CD4-positive, alpha-beta T cell treated with Interferon alpha-2 for 1 hour (primary cell): ENCODE results near the gene MYH9.
"Not testable (repeated sequence)": the region's sequence is repeated elsewhere in the genome, so short reads cannot be mapped to it uniquely, and the experiment has no call there.

Source experiments
- DNase-seq, 2 donors: peaks; one replicate each; pipeline ENCODE4 v3.0.0-alpha.2; 2020 to 2022

Gene MYH9

DNA sequence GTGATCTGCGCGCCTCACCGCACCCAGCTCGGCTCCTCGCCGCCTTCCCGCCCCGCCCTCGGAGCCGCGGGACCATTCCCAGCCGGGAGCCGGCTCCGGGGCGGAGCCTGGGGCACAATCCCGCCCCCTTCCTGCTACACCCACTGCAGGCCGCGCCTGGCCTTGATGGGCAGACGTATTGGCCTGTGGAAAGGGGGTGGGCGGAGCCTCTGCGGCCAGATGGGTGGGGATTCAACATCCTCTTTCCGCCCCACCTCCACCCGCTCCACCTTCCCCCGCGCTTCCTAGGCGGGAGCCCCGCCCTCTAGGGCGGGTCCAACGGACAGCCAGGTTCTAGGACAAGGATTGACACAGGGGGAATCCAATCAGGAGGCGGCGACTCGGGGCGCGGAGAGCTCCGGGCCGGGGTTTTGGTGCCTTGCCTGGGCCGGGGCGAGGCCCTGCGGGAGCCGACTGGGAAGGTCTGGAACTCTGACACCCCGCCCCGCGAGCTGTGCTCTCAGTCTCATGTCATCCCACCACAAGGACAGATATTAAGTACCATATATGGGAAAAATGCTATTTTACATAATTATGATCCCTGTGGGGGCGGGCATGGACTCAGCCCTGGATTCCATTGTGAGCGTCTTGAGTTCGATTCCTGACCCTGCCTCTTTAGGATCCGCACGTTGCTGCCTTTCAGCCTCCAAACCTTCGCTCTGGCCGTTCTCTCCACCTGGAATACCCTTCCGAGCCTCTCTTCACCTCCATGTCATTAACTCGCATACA, at the start of gene MYH9:
MYH9 (minus strand) TSS at position 9 of the 768 bp plus-strand sequence. CDS start 38,731 bp downstream, outside the sequence.
- peak; percentile 99 to 100 for DNase-seq

DNA sequence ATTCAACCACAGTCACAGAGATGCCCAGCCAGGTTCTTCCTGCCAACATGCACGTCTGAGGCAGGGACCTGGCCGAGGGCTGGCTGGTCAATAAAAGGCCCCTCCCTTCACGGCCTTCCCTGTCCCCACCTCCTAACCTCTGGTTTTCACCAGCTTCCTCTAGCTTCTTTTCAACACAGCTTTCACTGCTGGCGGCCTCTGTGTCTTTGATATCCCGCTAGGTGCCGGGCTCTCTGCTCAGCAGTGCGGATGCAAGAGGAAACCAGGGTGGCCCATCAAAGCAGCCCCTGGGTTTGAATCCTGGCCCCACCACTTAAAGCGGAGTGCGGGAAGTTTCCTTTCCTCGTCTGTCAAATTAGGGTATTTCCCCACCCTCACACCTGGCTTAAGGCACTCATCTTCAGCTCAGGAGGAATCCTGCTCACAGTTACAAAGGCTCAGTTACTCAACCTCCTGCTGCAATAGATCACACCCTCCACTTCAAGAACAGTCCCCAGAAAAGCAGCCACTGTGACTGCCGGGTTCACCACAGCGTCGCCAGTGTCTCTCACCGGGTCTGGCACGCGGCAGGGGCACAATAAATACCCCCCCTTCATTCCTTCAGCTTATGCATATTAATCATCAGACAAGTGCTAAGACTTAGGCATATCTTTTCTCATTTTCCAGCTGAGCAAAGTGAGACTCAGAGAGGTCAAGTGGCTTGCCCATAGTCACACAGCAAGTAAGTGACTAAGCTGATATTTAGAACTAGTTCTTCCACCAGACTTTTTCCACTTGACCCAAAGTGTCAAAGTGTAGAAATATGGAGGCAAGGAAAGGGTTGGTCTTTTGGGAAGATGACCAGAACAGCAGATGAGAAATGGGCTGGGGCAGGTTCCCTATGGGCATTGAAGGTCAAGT, 48.0 kb upstream of the MYH9 start:
- DNase-seq: peak; percentile 79 to 85

DNA sequence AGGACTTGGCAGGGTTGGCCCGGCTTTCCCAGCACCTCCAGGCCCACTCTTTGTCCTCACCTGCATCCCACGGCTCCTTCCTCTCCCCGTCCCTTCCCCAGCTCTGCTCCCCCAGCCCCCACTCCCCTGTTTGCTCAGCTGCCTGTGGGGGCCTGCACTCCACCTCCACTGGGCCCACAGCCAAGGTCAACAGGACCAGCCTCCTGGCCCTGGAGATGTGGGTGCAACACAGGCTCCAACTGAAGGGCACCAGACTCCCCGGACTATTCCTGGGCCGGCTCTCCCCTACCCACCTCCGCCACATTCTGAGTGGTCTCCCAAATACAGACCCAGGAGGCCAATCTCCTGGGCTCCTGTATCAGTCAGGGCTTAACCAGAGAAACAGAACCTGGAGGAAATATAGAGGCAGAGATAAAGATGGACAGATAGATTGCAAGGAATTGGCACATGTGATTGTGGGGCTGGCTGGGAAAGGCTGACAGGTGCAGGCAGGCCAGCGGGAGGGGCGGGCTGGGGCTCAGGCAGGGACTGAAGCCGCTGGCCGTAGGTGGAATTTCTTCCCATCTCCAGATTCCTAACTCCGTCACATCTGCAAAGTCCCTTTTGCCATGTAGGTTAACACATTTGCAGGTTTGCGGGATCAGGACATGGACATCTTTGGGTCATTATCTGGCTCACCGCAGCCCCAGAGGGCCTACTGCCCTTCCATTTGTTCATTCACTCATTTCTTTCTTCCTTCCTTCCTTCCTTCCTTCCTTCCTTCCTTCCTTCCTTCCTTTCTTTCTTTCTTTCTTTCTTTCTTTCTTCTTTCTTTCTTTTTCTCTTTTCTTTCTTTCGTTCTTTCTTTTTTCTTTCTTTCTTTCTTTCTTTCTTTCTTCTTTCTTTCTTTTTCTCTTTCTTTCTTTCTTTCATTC, 45.8 kb upstream of the MYH9 start:
- DNase-seq: no peak

DNA sequence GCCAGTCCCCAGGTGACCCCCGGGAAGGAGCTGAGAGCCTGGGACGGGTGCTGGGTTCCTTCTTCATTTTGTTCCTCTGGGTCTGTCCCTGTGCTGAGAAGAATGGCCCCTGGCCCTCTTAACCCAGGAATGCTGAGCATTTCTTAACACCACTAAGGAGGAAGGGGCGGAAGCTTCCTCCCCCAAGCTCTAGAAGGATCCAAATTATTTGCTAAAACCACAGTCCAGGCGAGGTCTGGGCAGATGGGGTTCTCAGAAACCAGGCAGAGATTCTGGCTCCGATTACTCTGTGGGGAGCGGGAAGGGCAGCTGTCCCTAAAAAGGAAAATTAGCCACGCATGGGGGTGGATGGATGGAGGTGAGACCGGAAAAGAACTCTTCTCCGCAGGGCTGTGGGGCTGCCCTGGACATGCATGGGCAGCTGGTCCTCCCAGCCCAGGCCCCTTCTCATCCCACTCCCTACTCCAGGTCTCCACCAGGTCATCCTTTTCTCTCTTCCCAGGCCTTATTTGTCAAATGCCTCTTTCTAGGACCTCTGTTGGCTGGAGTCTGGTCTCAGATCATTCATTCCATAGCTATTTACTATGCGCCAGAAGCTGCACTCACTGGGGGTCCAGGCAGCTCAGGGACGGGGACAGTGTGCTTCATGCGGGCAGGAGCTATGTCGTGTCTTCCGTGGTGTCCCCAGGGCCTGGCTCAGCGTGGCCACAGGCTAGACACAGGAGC, 45.0 kb upstream of the MYH9 start:
- no peak for DNase-seq

DNA sequence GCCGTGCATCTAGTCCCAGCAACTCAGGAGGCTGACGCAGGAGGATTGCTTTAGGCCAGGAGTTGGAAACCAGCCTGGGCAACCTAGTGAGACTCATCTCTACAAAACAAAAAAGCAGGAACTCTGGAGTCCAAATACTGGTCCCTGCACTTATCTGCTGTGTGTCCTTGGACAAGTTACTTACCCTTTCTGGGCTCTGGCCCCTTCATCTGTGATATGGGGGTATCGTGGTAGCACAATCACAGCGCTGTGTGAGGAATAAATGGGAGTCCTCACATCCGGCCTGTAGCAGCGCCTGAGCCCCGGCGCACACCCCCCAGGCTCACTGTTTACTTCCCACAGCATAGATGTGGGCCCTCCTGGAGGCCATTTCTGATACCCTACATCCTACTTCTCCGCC, 44.2 kb upstream of the MYH9 start:
- no peak for DNase-seq

DNA sequence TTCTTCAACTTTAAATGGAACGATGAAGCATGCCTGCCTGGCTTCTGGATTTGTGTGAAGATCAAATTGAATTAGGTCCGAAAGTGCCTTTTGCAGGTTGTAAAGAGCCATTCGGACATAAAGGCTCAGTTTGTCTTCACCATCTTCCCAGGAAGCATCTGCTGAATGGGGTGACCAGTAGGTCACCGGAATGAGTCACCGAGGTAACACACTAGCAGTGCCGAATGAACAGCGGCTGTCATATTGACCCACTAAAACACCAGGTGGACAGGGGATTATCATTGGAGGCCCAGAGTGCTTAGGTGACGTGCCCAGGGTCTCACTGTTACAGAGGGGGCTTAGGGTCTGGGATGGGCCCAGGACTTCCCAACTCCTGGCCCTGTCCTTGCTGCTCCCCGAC, 43.1 kb upstream of the MYH9 start:
- DNase-seq: no peak

DNA sequence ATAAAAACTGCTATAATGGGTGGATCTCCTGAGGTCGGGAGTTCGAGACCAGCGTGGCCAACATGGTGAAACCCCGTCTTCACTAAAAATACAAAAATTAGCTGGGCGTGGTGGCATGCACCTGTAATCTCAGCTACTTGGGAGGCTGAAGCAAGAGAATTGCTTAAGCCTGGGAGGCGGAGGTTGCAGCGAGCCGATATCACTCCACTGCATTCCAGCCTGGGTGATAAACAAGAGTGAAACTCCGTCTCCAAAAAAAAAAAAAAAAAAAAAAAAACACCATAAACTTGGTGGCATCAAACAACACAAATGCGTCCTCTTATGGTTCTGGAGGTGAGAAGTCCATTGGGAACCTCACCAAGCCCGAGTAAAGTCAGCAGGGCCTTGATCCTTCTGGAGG, 40.2 kb upstream of the MYH9 start:
- DNase-seq: not testable (repeated sequence)

DNA sequence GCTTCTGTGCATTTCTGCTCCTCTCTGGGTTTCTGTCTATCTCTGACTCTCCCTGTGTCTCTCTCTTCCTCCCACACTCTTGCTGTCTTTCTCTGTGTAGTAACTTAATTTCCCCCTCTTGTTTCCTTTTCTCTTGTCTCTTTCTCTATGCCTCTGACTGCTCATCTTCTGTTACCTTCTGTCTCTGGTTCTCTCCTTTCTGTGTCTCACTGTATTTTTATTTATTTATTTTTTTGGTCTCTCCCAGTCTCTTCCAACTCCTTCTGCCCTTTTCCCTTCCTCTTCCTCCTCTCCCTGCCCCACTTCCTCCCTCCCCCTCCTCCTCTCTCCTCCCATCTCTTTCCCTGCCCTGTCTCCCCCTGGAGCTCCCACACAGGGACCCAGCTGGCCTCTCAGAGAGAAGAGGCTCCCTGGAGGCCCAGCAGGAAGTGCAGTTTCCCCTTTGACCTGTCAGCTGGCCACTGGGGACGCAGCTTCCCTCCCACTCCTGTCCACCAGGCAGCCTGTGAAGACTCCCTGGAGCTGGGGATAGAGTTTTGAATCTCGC, 38.3 kb upstream of the MYH9 start:
- peak in 1 of 2 donors; percentile 11 for DNase-seq

DNA sequence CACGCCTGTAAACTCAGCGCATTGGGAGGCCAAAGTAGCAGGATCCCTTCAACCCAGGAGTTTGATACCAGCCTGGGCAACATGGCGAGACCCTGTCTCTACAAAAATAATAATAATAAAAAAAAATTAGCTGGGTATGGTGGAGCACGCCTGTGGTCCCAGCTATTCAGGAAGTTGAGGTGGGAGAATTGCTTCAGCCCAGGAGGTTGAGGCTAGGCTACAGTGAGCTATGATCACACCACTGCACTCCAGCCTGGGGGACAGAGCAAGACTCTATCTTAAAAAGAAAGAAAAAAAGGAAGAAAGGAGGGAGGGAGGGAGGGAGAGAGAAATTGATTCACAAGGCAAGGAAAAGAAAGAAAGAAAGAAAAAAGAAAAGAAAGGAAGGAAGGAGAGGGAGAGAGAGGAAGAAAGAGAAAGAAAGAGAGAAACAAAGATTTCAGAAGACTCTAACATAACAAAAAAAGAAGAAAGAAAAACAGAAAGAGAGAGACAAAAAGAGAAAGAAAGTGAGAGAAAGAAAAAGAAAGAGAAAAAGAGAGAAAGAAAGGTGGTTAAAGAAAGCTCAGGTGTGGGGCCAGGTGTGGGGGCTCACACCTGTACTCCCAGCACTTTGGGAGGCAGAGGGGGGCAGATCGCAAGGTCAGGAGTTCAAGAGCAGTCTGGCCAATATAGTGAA, 37.3 kb upstream of the MYH9 start:
- DNase-seq: no peak

DNA sequence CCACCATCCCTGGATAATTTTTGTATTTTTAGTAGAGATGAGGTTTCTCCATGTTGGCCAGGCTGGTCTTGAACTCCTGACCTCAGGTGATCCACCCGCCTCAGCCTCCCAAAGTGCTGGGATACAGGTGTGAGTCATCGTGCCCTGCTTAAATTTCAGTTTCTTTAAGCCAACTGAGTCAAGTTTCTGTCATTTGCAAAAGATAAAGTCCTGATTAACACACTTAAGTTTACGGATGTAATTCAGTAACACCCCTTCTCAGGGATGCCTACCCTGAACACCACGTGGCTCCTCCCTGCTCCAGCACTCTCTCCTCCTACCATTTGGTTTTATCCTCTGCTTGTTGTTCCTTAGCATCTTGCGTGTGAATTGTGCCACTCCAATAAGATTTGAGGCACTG, 36.7 kb upstream of the MYH9 start:
- not testable (repeated sequence) for DNase-seq

DNA sequence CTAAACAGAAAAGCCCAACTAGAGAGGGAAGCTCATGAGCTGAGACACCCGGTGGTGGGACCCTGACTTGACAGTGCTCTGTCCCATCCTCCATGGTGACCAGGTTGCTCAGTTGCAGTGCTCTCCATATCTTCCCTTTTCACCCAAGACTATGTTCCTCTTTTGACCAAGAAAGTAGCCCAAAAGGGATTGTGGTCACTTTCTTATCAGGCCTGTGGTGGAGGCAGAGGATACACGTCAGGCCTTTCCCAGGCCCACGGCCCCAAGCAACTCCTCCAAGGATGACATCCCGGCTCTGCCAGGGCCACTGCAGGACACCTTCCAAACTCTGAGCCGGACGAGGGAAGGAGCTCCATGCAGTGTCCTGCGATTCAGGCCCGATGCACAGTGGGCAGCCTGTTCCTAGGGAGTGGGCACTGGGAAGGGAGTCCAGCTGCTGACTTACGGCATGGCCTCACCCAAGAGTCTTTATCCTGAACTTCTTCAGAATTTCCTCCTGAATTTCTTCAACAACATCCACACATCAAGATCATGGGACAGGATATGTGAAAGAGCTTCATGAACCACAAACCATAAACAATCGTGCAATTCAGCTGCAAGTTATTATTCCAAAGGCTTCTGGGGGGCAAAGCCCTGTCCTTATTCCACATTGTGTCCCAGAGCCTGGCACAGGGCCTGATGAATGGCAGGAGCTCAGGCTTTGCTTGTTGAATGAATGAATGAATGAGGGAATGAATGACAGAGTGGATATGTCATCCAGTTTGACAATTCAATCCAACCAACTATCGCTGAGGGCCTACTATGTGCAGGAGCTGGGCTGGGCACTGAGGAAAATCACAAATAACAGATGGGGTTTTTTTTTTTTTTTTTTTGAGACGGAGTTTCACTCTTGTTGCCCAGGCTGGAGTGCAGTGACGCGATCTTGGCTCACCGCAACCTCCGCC, 36.0 kb upstream of the MYH9 start:
- no peak for DNase-seq

DNA sequence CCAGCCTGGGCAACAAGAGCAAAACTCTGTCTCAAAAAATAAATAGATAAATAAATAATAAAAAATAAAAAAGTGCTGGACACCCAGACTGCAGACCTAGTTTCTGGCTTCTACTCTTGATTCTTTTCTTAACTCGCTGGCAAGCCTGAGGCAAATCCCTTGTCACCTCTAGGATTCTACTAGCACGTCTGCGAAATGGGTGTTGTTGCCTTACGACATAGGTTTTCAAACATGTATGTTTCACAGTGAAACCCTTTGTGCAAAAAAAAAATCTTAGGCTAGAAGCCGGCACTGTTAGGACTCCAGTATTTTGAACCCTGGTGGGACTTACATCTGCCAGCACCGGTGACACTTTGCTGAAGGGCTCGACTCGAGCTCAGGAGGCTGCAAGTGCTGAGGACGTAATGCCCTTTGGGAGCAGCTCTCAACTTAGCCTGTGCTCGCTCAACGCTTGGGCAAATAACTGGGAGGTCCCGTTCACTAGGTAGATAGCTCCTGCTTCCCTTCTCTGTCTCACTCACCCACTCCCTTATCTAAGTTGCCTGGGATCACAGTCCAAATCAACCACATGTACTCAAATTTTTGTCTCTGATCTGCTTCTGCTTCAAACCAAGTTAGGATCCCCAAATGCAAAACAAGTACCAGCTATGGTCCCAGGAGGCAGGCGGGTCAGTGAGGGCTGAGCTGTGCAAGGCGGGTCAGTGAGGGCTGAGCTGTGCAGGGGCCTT, 34.7 kb upstream of the MYH9 start:
- DNase-seq: no peak

DNA sequence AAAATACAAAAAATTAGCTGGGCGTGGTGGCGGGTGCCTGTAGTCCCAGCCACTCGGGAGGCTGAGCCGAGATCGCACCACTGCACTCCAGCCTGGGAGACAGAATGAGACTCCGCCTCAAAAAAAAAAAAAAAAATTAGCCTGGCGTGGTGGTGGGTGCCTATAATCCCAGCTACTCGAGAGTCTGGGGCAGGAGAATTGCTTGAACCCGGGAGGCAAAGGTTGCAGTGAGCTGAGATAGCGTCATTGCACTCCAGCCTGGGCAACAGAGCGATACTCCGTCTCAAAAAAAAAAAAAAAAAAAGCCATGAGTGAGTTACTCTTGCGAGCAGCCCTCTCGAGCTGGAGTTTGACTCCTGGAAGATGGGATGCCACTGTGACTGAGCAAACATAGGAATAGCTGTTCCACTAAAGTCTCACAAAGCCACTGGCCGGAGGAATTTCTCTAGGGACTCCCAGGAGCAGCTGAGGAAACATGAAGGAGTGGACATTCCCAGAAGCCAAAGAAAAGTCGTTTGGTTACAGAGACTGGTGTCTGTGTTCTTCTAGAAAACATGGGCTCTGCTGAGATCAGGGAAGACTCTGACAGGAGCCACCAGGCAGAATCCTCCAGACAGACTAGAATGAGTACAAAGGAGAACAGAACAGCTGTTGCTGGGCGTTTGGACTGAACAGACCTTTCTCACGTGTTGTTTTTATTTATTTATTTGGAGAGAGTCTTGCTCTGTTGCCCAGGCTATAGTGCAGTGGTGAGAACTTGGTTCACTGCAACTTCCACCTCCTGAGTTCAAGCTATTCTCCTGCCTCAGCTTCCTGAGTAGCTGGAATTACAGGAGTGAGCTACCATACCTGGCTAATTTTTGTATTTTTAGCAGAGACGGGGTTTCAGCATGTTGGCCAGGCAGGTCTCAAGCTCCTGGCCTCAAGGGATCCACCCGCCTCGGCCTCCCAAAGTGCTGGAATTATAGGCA, 32.4 kb upstream of the MYH9 start:
- no peak for DNase-seq

DNA sequence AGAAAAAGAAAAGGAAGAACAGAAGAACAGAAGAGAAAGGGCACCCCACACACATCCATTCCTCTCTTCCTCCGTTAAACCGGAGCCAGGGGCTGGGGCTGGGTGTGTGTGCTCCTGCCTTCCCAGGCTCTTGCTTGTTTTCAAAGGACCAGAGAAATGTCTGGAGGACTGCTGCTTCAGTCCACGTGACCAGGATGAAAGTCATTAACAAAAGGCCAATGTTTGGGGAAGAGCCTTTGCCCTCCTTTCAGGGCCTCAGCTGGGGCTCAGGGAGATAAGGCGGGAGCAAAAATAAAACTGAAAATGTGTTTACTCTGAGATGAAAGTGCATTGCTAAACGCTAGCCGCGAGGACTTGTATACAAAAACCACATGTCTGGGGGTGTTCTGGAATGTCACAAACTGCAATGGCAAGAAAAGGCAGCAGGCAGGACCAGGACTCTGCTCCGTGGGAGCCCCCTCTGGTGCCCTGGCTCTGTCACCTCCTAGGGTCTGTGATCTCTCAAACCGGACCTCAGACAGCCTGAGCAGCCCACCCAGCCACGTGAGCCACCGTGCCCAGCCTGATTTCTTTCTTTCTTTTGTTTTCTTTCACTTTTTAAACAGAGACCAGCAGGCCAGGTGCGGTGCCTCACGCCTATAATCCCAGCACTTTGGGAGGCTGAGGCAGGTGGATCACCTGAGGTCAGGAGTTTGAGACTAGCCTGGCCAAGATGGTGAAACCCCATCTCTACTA, 31.6 kb upstream of the MYH9 start:
- peak in 1 of 2 donors; percentile 27 for DNase-seq

DNA sequence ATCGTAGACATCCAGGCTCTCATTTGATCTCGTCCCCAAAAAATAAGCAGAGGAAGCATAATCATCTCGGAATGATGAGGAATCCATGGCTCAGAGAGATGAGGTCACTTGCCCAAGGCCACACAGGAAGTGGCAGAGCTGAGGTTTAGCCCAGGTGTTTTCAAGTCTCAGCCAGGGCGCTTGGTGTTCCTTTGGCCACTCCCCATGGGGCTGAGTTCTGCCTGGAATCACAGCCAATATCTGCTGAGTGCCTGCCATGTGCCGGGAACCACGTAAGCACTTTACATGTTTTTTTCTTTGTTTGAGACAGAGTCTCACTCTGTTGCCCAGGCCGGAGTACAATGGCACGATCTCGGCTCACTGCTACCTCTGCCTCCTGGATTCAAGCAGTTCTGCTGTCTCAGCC, 29.5 kb upstream of the MYH9 start:
- no peak for DNase-seq

DNA sequence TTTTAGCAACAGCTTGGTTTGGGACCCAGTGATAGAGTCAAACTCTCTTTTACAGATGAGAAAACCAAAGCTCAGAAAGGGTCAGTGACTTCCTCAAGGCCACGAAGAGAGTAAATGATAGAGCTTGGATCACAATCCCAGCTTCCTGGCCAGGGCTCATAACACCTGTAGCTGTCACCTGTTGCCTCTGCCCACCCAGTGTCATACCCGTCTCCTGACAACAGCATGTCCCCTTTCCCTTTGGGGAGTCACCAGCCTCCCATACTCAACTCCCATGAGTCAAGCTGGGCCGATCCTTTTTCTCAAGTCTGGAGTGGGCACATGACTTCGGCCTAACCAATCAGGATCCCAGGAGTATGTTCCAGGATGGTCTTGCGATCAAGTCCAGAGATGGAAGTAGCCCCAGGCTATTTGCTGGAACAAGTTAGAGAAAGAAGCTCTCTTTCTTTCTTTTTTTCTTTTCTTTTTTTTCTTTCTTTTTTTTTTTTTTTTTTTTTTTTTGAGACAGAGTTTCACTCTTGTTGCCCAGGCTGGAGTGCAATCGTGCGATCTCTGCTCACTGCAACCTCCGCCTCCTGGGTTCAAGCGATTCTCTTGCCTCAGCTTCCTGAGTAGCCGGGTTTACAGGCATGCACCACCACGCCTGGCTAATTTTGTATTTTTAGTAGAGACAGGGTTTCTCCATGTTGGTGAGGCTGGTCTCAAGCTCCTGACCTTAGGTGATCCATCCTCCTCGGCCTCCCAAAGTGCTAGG, 27.8 kb upstream of the MYH9 start:
- no peak for DNase-seq
